Neuron (in vitro differentiated cells): Measurements from ENCODE around the gene TGM1.
A peak's percentile ranks its signal among the peaks of the same experiment; 100 is the strongest.

ENCODE experiments used
- H2AFZ ChIP-seq: one replicate; pipeline ENCODE4 v1.6.1; 2013; ENCODE audit warnings: low read depth, mild to moderate bottlenecking, inconsistent platforms, low read length, moderate library complexity
- H3K27me3 ChIP-seq: one replicate; pipeline ENCODE4 v1.6.1; 2013; ENCODE audit warnings: low read length; ENCODE audit not compliant: insufficient read depth
- H3K36me3 ChIP-seq: one replicate; pipeline ENCODE4 v1.6.1; 2013; ENCODE audit warnings: low read length; ENCODE audit not compliant: insufficient read depth
- H3K4me1 ChIP-seq: one replicate; pipeline ENCODE4 v1.6.1; 2013; ENCODE audit warnings: low read length; ENCODE audit not compliant: insufficient read depth
- H3K4me3 ChIP-seq: 2 replicates; pipeline ENCODE4 v1.5.1; 2013; ENCODE audit warnings: mild to moderate bottlenecking, low read length, moderate library complexity
- H3K9me3 ChIP-seq: one replicate; pipeline ENCODE4 v1.6.1; 2013; ENCODE audit warnings: low read length

The TGM1 gene

GRCh38 chr14:24299255-24300191 lies 36.5 kb upstream of the TGM1 start, which contains the start of the genes DHRS1 and NOP9:
TSS of gene DHRS1 (minus strand) at chr14:24299780. CDS start at chr14:24299106, 674 bp downstream.
TSS of gene NOP9 (plus strand) at chr14:24299850. CDS start at chr14:24299955, 105 bp downstream.
- Histone ChIP-seq H3K36me3 (peaks cover 37% of the 10 kb centered on the region), H3K27me3 (no peaks in the 10 kb centered on the region), H2AFZ (peak within 1 kb of the TSS; percentile 62), H3K9me3 (no peaks in the 10 kb centered on the region), H3K4me1 (peaks cover 13% of the 10 kb centered on the region), H3K4me3 (peak within 1 kb of the TSS; percentile 86)

GRCh38 chr14:24298892-24299254 lies 35.9 kb upstream of the TGM1 start:
- H3K36me3 ChIP-seq = peaks cover 30% of the 10 kb centered on the region
- no peaks in the 10 kb centered on the region for H3K9me3 ChIP-seq
- no peak overlapping the region for H2AFZ ChIP-seq
- peaks cover 13% of the 10 kb centered on the region for H3K4me1 ChIP-seq
- H3K4me3 ChIP-seq = peak overlapping the region; percentile 86
- no peaks in the 10 kb centered on the region for H3K27me3 ChIP-seq

DNA sequence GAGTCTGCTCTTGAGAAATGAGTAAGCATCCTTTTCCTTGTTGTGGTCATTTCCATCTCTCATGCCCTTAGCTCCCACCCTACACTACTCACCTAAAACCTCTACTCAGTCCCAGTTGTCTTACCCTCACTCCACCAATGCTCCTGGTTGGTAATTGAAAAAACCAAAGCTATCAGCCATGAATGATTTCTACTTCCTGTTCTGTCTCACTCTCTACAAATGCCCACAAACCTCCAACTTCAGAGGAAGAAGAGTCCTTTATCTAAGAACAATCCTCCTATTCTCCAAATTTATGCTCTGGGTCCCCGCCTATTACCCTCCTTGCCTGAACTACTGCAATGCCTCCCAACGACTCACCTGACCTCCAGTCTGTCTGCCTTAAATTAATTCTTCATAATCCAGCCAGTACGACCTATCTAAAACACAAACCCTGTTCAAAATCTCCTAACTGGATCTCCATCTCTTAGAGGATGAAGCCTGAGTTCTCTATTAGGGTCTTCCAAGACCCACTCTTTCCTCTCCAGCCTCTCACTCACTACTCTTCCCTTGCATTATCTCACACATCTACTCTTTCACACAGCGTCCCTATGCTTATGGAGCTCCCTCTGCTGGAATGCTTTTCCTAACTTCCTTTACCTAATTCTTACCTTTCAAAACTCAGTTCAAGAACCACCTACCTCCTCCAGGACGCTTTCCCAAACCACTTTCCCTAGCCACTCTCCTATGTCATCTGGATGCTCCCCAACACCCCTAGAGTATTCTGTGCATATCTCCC lies 34.4 kb upstream of the TGM1 start:
- Histone ChIP-seq H3K27me3 (no peaks in the 10 kb centered on the region), H3K4me3 (no peak overlapping the region), H3K36me3 (peaks cover 20% of the 10 kb centered on the region), H2AFZ (no peak overlapping the region), H3K9me3 (no peaks in the 10 kb centered on the region), H3K4me1 (peaks cover 13% of the 10 kb centered on the region)

DNA sequence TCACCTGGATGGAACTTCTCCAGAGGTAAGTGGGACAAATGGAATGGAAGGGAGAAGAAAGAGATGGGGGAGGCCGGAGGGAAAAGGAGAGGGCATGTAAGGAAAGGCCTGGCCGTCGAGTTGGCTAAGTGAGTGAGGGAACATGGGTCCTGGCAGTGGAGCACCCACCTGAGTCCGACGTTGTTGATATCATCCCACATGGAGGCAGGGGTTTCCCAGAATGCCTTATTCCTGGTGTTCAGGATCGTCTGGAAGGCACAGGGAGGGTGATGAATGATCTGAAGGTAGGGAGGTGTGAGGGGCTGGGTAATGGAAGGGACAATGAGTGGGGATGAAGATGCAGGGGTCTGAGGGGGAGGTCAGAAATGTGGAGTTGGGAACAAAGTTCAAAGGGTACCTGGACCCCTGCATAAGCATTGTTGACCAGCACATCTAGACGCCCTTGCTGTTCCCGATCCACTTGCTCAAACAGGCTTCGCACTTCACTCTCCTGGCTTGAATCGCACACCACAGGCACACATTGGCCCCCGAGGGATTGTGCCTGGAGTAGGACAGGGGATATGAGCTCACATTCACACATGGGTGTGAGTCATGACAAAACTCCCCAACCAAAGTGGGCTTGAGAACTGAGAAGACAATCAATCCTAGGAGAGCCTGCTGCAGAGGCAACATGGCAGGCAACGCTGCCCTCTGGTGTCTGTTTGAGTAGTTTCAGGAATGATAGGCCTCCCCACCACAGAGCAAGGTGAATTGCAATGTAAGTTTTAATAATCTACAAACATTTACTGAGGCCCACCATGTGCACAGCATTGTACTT lies 33.6 kb upstream of the TGM1 start:
- Histone ChIP-seq H3K4me3 (no peak overlapping the region), H2AFZ (no peak overlapping the region), H3K4me1 (peaks cover 13% of the 10 kb centered on the region), H3K27me3 (no peaks in the 10 kb centered on the region), H3K9me3 (no peaks in the 10 kb centered on the region), H3K36me3 (peaks cover 18% of the 10 kb centered on the region)

DNA sequence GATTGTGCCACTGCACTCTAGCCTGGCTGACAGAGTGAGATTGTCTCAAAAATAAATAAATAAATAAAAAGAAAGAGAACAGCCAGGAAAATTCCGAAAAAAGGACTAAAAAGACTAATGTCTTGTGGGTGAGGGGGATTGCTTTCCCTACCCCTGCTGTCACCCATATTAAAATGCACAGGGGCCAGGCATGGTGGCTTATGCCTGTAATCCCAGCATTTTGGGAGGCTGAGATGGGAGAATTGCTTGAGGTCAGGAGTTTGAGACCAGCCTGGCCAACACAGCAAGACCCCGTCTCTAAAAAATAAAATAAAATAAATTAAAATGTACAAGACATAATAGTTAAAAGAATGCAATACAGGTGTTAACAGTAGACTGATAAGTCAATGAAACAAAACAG lies 30.5 kb upstream of the TGM1 start:
- Histone ChIP-seq H3K4me3 (no peak overlapping the region), H2AFZ (no peak overlapping the region), H3K27me3 (no peaks in the 10 kb centered on the region), H3K4me1 (no peaks in the 10 kb centered on the region), H3K36me3 (peaks cover 30% of the 10 kb centered on the region), H3K9me3 (no peaks in the 10 kb centered on the region)

GRCh38 chr14:24292118-24292807 lies 29.3 kb upstream of the TGM1 start:
- peaks cover 30% of the 10 kb centered on the region for H3K36me3 ChIP-seq

DNA sequence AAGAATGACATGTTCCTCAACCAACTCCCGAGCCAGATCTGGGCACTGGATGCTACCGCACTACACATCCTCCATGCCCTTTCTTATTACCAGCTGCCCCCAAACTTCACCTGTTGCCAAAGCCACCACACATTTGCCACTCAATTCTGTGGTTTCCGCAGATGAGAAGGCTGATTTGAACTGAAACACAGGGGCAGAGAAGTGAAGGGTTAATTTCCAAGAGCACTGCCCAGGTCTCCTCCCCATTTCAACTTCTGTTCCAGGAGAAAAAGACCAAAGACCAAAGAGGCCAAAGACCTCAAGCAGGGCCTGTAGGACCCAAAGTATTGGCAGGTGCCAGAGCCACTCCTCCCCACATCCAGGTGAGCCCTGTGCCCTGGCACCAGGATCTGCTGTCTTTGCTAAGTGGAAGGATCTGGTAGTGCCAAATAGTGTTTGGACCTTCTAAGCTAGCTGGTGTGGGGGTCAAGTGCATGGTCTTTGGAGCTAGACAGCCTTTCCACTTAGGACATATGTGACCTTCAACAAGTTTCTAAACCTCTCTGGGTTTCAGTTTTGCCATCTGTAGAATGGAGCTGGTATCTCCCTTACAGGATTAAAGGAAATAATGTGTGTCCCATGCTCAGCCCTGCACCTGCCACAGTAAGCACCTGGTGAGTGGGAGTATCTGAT lies 28.6 kb upstream of the TGM1 start:
- Histone ChIP-seq H3K9me3 (no peaks in the 10 kb centered on the region), H2AFZ (no peak overlapping the region), H3K36me3 (peaks cover 30% of the 10 kb centered on the region), H3K27me3 (no peaks in the 10 kb centered on the region), H3K4me1 (no peaks in the 10 kb centered on the region), H3K4me3 (no peak overlapping the region)

More at GRCh38 chr14:24292118-24292807, 29.3 kb upstream of the TGM1 start:
- H3K9me3 ChIP-seq = no peaks in the 10 kb centered on the region
- H3K4me3 ChIP-seq = no peak overlapping the region
- H3K4me1 ChIP-seq = no peaks in the 10 kb centered on the region
- no peak overlapping the region for H2AFZ ChIP-seq
- H3K27me3 ChIP-seq = no peaks in the 10 kb centered on the region

DNA sequence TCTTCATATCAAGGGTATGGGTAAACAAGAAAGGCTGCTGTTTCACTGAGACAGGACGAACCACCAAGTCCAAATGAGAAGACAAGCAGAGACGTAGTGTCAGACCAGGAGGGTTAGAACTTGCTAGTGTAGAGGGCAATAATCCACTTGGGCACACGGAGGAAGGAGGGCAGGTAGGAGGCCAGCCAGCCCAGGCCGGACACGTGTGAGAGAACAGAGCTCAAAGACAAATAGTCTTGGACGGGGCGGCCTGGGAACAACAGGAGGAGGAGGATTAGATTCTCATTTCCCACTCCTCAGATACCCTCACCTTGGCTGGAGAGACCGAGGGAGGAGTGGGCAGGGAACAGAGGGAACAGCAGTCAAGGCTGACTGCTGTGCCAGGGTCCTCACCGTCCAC lies 27.8 kb upstream of the TGM1 start:
- no peaks in the 10 kb centered on the region for H3K9me3 ChIP-seq
- H3K4me1 ChIP-seq = no peaks in the 10 kb centered on the region
- H3K4me3 ChIP-seq = no peak overlapping the region
- peaks cover 27% of the 10 kb centered on the region for H3K36me3 ChIP-seq
- H2AFZ ChIP-seq = no peak overlapping the region
- no peaks in the 10 kb centered on the region for H3K27me3 ChIP-seq

- Histone ChIP-seq H3K36me3 (peaks cover 24% of the 10 kb centered on the region), H3K9me3 (no peaks in the 10 kb centered on the region), H3K4me1 (no peaks in the 10 kb centered on the region), H3K4me3 (no peak overlapping the region), H3K27me3 (no peaks in the 10 kb centered on the region), H2AFZ (no peak overlapping the region)
These were observed 26.8 kb upstream of the TGM1 start for GRCh38 chr14:24289649-24290280.

DNA sequence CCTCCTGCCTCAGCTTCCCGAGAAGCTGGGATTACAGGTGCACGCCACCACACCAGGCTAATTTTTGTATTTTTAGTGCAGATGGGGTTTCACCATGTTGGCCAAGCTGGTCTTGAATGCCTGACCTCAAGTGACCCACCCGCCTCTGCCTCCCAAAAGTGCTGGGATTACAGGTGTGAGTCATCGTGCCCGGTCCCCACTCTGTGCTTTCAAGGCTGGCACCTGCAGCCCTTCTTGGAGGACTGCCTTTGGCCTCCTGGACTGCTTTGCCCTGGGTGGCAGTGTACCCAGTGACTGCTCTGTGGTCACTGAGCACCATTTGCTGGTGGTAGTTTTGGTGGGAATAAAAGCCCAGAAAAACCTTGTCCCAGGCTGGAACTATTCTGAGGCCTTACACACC lies 24.0 kb upstream of the TGM1 start:
- Histone ChIP-seq H3K4me3 (no peak overlapping the region), H3K4me1 (no peaks in the 10 kb centered on the region), H3K27me3 (no peaks in the 10 kb centered on the region), H3K36me3 (peaks cover 16% of the 10 kb centered on the region), H2AFZ (no peak overlapping the region), H3K9me3 (no peaks in the 10 kb centered on the region)

- Histone ChIP-seq H3K4me3 (no peak overlapping the region), H3K9me3 (no peaks in the 10 kb centered on the region), H3K27me3 (no peaks in the 10 kb centered on the region), H3K4me1 (no peaks in the 10 kb centered on the region), H2AFZ (no peak overlapping the region), H3K36me3 (peaks cover 9% of the 10 kb centered on the region)
These were observed 22.4 kb upstream of the TGM1 start for GRCh38 chr14:24285351-24285750.
